ENCODE results near the gene RIF1.
"Not testable (repeated sequence)": the region's sequence is repeated elsewhere in the genome, so short reads cannot be mapped to it uniquely, and the experiment has no call there.

The RIF1 gene

DNA sequence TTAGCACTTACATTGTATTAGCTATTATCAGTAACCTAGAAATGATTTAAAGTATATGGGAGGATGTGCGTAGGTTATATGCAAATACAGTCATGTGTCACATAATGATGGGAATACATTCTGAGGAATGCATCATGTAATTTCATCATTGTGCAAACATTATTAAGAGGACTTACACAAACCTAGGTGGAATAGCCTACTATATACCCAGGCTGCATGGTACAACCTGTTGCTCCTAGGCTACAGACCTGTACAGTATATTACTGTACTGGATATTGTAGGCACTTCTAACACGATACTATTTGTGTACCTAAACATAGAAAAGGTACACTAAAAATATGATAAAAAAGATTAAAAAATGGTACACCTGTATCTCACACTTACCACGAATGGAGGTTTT is 7.9 kb downstream of the RIF1 start:
- no peak overlapping the region for H3K4me3 ChIP-seq (ENCODE audit: low read depth, low read length)
- no peak for DNase-seq (ENCODE audit: low read depth)

DNA sequence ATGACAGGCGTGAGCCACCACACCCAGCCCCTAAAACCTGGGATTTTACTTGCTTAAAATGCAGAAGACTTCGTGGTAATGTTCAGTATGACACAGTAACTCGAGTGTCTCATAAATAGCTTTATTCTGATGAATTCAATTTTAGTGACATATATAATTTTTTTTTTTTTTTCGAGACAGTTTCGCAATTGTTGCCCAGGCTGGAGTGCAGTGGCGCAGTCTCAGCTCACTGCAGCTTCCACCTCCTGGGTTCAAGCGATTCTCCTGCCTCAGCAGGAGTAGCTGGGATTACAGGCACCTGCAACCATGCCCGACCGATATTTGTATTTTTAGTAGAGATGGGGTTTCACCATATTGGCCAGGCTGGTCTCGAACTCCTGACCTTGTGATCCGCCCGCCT is 12.0 kb downstream of the RIF1 start:
- DNase-seq (ENCODE audit: low read depth); H3K4me3 ChIP-seq (ENCODE audit: low read depth, low read length): not testable (repeated sequence)

DNA sequence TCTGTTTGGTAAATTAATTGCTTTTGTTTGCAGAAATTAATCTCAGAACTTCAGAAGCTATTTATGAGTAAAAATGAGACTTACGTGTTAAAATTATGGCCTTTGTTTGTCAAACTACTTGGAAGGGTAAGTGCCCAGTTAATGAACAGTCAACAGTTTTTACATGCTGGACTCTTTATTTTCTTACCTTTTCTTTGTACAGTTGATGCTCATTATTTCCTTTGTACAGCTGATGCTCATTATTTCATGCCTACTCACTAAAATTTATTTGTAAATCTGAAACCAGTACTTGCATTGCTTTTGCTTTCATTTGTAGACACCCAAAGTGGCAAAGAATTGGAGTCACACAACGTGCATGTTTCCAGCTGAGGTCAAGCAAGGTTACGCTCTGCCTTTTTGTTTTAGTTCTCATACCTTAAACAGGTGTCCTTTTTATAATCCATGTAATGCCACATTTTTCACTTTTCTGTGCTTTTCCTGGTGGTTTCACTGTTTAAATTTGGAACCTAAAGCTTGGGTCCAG is 13.3 kb downstream of the RIF1 start:
- no peak overlapping the region for H3K4me3 ChIP-seq (ENCODE audit: low read depth, low read length)
- DNase-seq (ENCODE audit: low read depth) = no peak

DNA sequence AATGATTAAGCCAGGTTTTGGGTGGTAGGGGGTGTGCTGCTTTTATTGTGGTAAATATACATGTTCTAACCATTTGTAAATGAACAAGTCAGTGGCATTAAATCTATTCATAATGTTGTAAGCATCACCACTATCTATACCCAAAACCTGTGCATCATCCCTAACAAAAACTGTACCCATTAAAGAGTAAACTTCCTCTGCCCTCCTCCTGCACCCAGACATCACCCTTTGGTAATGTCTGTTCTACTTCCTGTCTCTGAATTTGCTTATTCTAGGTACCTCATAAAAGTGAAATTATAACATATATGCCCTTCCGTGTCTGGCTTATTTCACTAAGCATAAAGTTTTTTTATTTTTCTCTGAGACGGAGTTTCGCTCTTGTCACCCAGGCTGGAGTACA is 14.1 kb downstream of the RIF1 start:
- no peak for DNase-seq (ENCODE audit: low read depth)
- H3K4me3 ChIP-seq (ENCODE audit: low read depth, low read length) = no peak overlapping the region

DNA sequence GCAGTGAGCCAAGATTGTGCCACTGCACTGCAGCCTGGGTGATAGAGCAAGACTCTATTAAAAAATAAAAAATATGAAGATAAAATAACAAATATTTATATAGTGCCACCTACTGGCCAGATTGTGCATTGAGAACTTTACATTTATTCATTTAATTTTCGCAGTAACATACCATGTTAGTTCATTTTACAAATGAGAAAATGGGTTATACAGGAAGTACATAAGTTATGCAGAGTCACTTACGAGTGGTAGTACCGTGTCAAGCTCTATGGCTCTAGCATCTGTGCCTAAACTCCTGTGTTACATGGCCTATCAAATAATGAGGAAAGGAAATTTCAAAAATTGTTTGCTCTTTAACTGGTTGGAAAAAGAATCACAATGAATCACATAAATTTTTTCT is 27.9 kb downstream of the RIF1 start:
- no peak overlapping the region for H3K4me3 ChIP-seq (ENCODE audit: low read depth, low read length)
- no peak for DNase-seq (ENCODE audit: low read depth)

DNA sequence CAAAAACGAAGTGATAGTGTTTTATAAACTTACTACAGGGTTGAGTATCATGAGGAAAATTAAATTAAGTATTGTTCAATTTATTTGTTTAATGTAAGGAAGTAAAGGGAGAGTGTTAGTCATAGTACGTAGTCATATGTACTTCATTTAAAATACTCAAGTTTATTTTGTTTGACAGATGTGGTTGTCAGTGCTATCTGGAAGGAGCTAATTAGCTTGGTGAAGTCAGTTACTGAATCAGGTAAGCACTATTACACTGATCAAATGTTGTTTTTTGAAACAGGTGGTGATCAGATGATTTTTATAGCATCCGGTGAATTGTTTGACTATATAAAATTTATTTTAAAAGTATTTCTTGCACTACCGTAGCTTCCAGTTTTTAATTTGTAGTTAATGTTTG is 28.8 kb downstream of the RIF1 start:
- no peak overlapping the region for H3K4me3 ChIP-seq (ENCODE audit: low read depth, low read length)
- no peak for DNase-seq (ENCODE audit: low read depth)

DNA sequence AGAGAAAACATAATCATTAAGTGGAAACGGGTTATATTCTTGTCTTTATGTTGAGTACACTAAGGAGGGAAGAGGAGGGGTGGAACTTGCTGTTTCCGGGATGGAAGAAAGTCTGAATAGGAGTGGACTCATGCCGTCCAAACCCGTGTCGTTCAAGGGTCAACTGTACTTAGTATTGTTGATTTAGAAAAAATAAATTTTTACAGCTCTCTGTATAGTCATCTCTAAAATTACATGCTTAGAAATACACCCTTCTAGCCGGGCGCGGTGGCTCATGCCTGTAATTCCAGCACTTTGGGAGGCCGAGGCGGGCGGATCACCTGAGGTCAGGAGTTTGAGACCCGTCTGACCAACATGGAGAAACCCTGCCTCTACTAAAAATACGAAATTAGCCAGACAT is 29.4 kb downstream of the RIF1 start:
- DNase-seq (ENCODE audit: low read depth) = no peak
- H3K4me3 ChIP-seq (ENCODE audit: low read depth, low read length) = no peak overlapping the region

DNA sequence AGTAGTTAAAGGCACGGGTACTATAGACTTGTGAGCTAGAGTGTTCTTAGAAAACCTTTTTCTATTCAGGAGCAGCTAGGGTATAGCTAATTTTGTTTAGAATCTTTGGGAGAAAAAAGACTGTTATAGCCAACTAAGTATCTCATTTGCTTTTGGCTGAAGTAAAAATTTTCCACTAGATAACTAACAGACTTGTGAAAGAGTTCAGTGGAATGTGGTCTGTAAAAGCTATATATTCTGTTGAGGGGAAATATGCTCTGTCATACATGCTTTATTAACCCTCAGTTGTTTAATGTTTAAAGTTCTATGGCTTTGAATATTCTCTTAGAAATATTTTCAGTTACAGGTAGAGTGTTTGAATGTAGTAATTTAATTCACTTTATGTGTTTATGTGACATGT is 49.7 kb downstream of the RIF1 start:
- DNase-seq (ENCODE audit: low read depth) = no peak
- H3K4me3 ChIP-seq (ENCODE audit: low read depth, low read length) = no peak overlapping the region

DNA sequence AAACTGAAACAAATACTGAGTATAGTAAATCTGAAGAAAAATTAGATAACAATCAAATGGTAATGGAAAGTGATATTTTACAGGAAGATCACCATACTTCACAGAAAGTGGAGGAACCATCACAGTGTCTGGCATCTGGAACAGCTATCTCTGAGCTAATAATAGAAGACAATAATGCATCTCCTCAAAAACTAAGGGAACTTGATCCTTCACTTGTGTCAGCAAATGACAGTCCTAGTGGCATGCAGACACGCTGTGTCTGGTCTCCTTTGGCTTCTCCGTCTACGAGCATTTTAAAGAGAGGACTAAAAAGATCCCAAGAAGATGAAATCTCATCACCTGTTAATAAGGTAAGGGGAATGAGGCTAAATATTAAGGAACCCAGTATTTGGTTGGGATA is 56.1 kb downstream of the RIF1 start:
- no peak for DNase-seq (ENCODE audit: low read depth)
- H3K4me3 ChIP-seq (ENCODE audit: low read depth, low read length) = no peak overlapping the region

DNA sequence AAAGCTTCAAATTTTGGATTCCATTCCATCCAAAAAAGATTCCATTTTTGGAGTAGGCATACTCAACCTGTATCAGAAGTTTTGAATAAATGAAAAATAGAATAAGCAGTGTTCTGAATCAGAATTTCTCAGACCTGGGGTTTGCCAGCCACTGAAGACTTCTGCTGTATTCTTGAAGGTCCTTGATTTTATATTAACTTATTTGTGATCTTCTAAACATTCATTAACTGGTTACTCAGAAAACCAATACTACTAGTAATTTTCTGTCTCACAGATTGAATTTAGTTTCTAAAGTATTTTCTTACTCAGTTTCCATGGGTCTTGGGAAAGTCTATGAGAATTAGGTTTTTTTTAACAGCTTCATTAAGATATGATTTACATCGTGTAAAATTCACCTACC is 60.9 kb downstream of the RIF1 start:
- H3K4me3 ChIP-seq (ENCODE audit: low read depth, low read length) = no peak overlapping the region
- DNase-seq (ENCODE audit: low read depth) = no peak

DNA sequence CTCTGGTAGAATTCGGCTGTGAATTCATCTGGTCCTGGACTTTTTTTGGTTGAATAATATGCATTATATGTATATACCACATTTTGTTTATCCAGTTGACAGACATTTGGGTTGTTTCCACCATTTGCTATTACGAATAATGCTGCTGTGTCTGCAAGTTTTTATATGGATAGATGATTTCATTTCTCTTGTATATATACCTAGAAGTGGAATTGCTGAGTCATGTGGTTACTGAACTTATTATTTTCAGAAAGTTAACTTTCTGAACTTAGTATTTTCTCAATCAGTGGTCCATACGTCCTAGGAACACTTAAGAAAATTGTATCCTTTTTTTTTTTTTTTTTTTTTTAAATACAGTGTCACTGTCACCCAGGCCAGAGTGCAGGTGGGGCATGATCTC is 63.3 kb downstream of the RIF1 start:
- H3K4me3 ChIP-seq (ENCODE audit: low read depth, low read length) = no peak overlapping the region
- DNase-seq (ENCODE audit: low read depth) = no peak

DNA sequence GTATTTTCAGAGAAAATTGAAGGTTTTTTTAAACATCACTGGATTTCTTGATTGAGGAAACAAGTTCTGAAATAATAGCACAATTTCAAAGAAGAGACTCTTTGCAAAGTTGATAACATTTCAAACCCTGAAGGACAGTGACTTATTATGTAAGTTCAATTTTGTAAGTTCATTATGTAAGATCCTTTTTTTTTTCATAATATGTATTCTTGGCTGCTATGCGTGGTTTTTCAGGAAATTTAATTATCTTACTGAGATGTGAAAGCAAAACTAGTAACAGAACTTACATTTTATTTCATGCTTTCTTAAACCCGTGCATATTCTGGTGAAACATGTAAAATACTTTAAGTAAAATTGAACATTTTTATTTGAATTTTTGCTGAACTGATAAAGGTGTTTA is 65.4 kb downstream of the RIF1 start:
- DNase-seq (ENCODE audit: low read depth) = no peak
- H3K4me3 ChIP-seq (ENCODE audit: low read depth, low read length) = no peak overlapping the region

DNA sequence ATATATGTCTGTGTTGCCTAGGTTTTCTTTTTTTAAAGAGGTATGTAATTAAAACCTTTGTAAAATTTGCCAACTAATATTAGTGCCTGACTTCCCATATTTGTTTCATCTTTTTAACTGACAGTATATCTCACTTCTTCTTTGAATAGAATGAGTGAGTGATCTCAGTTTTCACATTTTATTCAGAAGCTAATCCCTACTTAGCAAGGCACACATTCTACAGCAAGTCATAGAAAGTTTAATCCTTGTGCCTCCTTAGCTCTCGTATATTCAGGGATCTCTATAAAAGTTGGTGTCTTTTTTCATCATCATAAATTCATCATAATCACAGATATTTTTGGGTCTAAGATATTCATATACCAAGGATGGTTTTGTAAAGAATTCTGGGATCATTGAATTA is 66.6 kb downstream of the RIF1 start:
- DNase-seq (ENCODE audit: low read depth) = no peak
- H3K4me3 ChIP-seq (ENCODE audit: low read depth, low read length) = no peak overlapping the region

DNA sequence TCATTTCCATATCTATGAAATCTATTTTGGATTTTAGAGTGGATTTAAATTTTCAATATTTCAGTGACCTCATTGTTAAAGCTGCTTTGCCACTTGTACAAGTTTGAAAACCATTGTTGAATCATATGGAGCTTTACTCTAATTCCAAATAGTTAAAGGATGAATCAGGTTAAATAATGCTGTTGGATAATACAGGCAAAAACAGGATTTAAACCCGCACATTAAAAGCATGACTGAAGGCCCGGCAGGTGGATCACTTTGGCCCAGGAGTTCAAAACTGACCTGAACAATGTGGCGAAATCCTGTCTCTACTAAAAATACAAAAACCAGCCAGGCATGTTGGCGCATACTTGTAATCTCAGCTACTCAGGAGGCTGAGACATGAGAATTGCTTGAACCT is 68.3 kb downstream of the RIF1 start:
- DNase-seq (ENCODE audit: low read depth) = no peak
- no peak overlapping the region for H3K4me3 ChIP-seq (ENCODE audit: low read depth, low read length)

DNA sequence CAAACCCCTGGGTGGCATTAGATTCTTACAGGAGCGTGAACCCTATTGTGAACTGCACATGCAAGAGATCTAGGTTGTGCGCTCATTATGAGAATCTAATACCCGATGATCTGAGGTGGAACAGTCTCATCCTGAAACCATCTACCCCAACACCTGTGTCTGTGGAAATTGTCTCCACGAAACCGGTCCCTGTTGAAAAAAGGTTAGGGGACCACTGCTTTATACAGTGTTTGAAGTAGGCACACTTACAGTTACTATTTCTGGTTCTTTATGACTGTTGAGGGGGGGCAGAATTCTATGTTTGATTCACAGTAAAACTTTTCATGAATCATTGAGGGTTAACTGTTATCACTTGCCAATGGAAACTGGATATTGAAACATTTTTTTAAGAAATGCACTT is 72.0 kb downstream of the RIF1 start:
- no peak overlapping the region for H3K4me3 ChIP-seq (ENCODE audit: low read depth, low read length)
- no peak for DNase-seq (ENCODE audit: low read depth)

DNA sequence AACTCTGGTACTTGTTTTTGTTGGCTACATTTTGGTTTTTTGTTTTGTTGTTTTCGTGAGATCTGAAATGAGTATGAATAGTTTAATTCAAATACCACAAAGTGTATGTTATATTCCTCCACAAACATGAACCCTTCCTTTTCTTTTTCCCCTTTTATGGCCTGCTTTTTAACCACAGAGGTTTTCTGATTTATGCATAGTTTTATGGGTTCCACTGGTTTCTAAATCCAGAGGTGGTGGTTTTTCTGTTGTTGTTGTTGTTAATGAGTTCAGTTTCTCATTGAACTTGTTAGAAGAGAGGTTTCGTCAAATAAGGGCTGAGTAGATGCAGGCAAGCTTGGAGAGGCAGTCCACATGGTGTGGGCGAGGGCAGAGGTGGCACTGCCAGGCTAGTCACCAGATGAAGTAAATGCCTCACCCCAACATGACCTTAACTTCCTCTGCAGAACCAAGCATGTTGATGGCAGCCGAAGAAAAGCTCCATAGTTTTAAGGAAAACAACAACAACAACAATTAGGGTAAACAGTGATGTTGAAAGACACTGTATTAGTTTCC is 72.5 kb downstream of the RIF1 start:
- no peak for DNase-seq (ENCODE audit: low read depth)
- no peak overlapping the region for H3K4me3 ChIP-seq (ENCODE audit: low read depth, low read length)

DNA sequence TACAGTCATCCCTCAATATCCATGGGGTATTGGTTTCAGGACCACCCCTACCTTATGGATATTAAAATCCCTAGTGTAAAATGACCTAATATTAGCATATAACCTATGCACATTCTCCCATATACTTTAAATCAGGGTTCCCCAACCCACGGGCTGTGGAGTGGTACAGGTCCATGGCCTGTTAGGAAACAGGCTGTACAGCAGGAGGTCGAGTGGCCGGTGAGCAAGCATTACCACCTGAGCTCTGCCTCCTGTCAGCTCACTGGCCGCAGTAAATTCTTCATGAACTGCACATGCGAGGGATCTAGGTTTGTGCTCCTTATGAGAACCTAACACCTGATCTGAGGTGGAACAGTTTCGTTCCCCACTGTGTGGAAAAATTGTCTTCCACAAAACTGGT is 73.8 kb downstream of the RIF1 start:
- DNase-seq (ENCODE audit: low read depth) = no peak
- no peak overlapping the region for H3K4me3 ChIP-seq (ENCODE audit: low read depth, low read length)

DNA sequence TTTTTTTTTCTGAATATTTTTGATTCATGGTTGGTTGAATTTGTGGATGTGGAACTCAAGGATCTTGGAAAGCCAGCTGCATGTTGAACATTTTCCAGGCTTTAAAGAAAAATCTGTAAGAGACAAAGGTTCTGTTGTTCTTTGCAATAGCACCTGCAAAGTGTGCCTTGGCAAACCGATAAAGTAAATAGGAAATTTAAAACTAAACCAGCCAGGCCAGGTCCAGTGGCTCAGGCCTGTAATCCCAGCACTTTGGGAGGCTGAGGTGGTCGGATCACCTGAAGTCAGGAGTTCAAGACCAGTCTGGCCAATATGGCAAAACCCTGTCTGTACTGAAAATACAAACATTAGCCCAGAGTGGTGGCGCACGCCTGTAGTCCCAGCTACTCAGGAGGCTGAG is 74.4 kb downstream of the RIF1 start:
- no peak for DNase-seq (ENCODE audit: low read depth)
- H3K4me3 ChIP-seq (ENCODE audit: low read depth, low read length) = no peak overlapping the region

DNA sequence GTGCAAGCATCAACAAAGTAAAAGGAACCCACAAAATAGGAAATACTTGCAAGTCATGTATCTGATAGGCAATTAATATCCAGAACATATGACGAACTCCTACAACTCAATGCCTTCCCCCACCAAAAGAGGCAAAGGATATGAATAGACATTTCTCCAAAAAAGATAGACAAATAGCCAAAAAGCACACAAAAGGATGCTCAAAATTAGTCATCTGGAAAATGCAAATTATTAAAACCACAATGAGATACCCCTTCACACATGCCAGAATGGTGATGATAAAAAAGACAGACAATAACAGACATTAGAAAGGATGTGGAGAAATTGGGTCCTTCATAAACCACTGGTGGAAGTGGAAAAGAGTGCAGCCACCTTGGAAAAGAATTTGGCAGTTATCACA is 76.4 kb downstream of the RIF1 start:
- no peak overlapping the region for H3K4me3 ChIP-seq (ENCODE audit: low read depth, low read length)
- no peak for DNase-seq (ENCODE audit: low read depth)

DNA sequence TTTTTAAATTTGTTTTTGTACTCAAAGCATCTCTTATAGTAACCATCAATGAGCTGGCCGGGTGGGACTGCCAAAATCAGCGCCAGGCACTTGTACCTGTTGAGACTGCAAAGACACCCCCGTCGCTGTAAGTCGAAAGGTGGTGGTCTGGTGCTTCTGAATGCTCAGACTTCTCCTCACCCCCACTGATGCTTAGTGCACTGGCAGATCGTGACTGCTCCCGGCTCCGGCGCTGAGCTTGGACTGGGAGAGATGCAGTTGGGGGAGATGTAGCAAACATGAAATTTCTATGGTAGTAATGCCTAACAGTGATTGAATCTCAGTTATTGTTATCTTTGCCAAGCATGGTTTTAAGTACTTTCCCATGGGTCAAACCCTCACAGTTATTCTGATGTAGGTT is 80.6 kb downstream of the RIF1 start:
- H3K4me3 ChIP-seq (ENCODE audit: low read depth, low read length) = no peak overlapping the region
- no peak for DNase-seq (ENCODE audit: low read depth)

DNA sequence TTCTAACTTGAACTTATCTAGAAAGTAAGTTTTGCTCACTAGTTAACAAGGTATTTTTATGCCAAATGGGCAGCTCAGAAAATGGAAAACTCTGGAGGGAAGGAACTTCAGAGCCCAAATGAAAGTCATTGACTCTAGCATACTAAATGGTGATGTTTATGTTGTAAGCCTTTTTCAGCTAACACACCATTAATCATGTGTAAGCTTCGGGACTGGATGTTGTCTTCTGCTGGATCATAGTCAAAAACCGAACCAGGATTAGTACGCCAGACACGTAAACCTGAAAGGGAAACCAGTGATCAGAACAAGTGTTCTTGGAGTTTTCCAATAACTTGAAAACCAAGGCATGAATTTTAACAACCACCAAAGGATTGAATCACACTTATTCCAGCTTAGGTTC is 81.8 kb downstream of the RIF1 start:
- DNase-seq (ENCODE audit: low read depth) = no peak

DNA sequence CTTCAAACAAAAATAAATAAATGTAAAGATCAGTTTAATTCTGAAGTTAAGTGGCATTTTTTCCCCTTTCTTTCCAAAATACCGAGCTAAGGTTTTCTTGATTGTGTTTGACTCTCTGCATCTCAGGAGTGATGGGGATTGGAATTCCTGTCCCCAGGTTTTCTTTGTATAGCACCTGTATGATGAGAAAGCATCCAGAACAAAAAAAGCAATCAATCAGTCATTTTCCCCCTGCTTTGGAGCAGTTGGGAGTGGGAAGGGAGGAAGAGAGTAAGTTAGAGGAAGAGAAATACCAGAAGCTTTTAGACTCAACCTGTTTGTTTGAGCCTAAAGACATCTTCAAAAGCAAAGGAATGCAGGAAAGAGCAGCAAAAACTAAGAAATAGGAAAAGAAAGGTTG is 88.5 kb downstream of the RIF1 start:
- H3K4me3 ChIP-seq (ENCODE audit: low read depth, low read length) = no peak overlapping the region
- no peak for DNase-seq (ENCODE audit: low read depth)

More for the DNA sequence above, 81.8 kb downstream of the RIF1 start:
- no peak overlapping the region for H3K4me3 ChIP-seq (ENCODE audit: low read depth, low read length)
